WTC11 (cell line): ENCODE measurements around the gene PRPF6. TPM values are rescaled to one million over a fixed set of nuclear protein-coding genes. Genes with fewer than 3 reads are reported as not detected.
A peak's percentile ranks its signal among the peaks of the same experiment; 100 is the strongest.

Source experiments
- ATAC-seq: fragments of 200-7000 bp; cut with Tn5 transposase; 2 replicates; pipeline ENCODE4 v1.10.0; 2021; ENCODE audit warnings: mild to moderate bottlenecking, moderate library complexity
- CTCF ChIA-PET: fragments of 300-600 bp; sonication (Branson Sonifier 250); formaldehyde crosslinking; loops from one replicate; lab custom pipeline; 2021; ENCODE audit warnings: antibody characterized with exemption; lab: Charles Lee
- POLR2A ChIA-PET: fragments of 350-600 bp; sonication (Branson Sonifier 250); formaldehyde crosslinking; loops from one replicate; lab custom pipeline; 2021; ENCODE audit warnings: antibody characterized with exemption; lab: Charles Lee
- DNase-seq: peaks from one replicate; pipeline ENCODE4 v3.0.0; 2021; ENCODE audit warnings: low spot score
- H3K27ac Mint-ChIP-seq: 2 replicates; pipeline ENCODE4 v1.8.0; 2021; ENCODE audit warnings: mixed read lengths
- H3K27me3 Mint-ChIP-seq: 2 replicates; pipeline ENCODE4 v1.8.0; 2021; ENCODE audit warnings: low read depth, mild to moderate bottlenecking, moderate library complexity, mixed read lengths
- H3K36me3 Mint-ChIP-seq: 2 replicates; pipeline ENCODE4 v1.8.0; 2021; ENCODE audit warnings: mixed read lengths
- H3K4me1 Mint-ChIP-seq: 2 replicates; pipeline ENCODE4 v1.8.0; 2022; ENCODE audit warnings: mixed read lengths
- H3K4me3 Mint-ChIP-seq: 2 replicates; pipeline ENCODE4 v1.8.0; 2021; ENCODE audit warnings: mild to moderate bottlenecking, moderate library complexity, mixed read lengths
- H3K9me3 Mint-ChIP-seq: 2 replicates; pipeline ENCODE4 v1.8.0; 2021; ENCODE audit warnings: mixed read lengths
- EMX1 ChIP-seq: fragments of 250-450 bp; sonication (Bioruptor Pico); IDR thresholded peaks from 2 replicates; pipeline ENCODE4 v1.8.0; 2021; ENCODE audit warnings: mild to moderate bottlenecking
- ESRRA ChIP-seq: sonication (generic); formaldehyde crosslinking; IDR thresholded peaks from 2 replicates; pipeline ENCODE4 v1.8.1; 2022; ENCODE audit warnings: mild to moderate bottlenecking, missing genetic modification reagents, borderline replicate concordance
- FOXJ3 ChIP-seq: sonication (generic); formaldehyde crosslinking; IDR thresholded peaks from 2 replicates; pipeline ENCODE4 v1.9.0; 2021; ENCODE audit warnings: missing genetic modification reagents, mild to moderate bottlenecking, borderline replicate concordance
- FOXK1 ChIP-seq: sonication (generic); formaldehyde crosslinking; IDR thresholded peaks from 2 replicates; pipeline ENCODE4 v1.8.0; 2022; ENCODE audit warnings: mild to moderate bottlenecking, moderate library complexity, missing genetic modification reagents
- FOXP1 ChIP-seq: sonication (generic); formaldehyde crosslinking; IDR thresholded peaks from 2 replicates; pipeline ENCODE4 v1.8.0; 2022; ENCODE audit warnings: missing genetic modification reagents, mild to moderate bottlenecking, moderate library complexity, borderline replicate concordance
- FOXP4 ChIP-seq: sonication (generic); formaldehyde crosslinking; IDR thresholded peaks from 2 replicates; pipeline ENCODE4 v1.8.0; 2022; ENCODE audit warnings: mild to moderate bottlenecking, missing genetic modification reagents
- GRHL2 ChIP-seq: fragments of 250-450 bp; sonication (Bioruptor Pico); IDR thresholded peaks from 2 replicates; pipeline ENCODE4 v1.8.0; 2022; ENCODE audit warnings: mild to moderate bottlenecking, moderate library complexity; ENCODE audit not compliant: insufficient replicate concordance, severe bottlenecking
- JUN ChIP-seq: sonication (generic); formaldehyde crosslinking; IDR thresholded peaks from 2 replicates; pipeline ENCODE4 v1.8.0; 2023; ENCODE audit warnings: mild to moderate bottlenecking, missing genetic modification reagents
- MXD4 ChIP-seq: fragments of 250-450 bp; sonication (Bioruptor Pico); IDR thresholded peaks from 2 replicates; pipeline ENCODE4 v1.8.0; 2021; ENCODE audit warnings: mild to moderate bottlenecking, moderate library complexity, borderline replicate concordance
- NR3C1 ChIP-seq: sonication (generic); formaldehyde crosslinking; conservative IDR thresholded peaks from 2 replicates; pipeline ENCODE4 v1.8.1; 2023; ENCODE audit warnings: low read depth, mild to moderate bottlenecking, missing genetic modification reagents
- OVOL2 ChIP-seq: fragments of 250-450 bp; sonication (Bioruptor Pico); IDR thresholded peaks from 2 replicates; pipeline ENCODE4 v1.9.0; 2021; ENCODE audit warnings: mild to moderate bottlenecking, borderline replicate concordance
- SMAD4 ChIP-seq: sonication (generic); formaldehyde crosslinking; IDR thresholded peaks from 2 replicates; pipeline ENCODE4 v1.8.0; 2022; ENCODE audit warnings: mild to moderate bottlenecking, missing genetic modification reagents
- SOX15 ChIP-seq: fragments of 250-450 bp; sonication (Bioruptor Pico); IDR thresholded peaks from 2 replicates; pipeline ENCODE4 v1.9.0; 2021; ENCODE audit warnings: mild to moderate bottlenecking
- ZBTB21 ChIP-seq: sonication (generic); formaldehyde crosslinking; IDR thresholded peaks from 2 replicates; pipeline ENCODE4 v1.8.1; 2023; ENCODE audit warnings: mild to moderate bottlenecking, missing genetic modification reagents, borderline replicate concordance
- ZMAT4 ChIP-seq: fragments of 250-450 bp; sonication (Bioruptor Pico); IDR thresholded peaks from 2 replicates; pipeline ENCODE4 v1.9.0; 2021; ENCODE audit warnings: mild to moderate bottlenecking
- ZNF121 ChIP-seq: sonication (generic); formaldehyde crosslinking; IDR thresholded peaks from 2 replicates; pipeline ENCODE4 v1.8.0; 2023; ENCODE audit warnings: missing genetic modification reagents
- ZNF138 ChIP-seq: sonication (generic); formaldehyde crosslinking; conservative IDR thresholded peaks from 2 replicates; pipeline ENCODE4 v1.8.1; 2022; ENCODE audit warnings: mild to moderate bottlenecking, moderate library complexity, missing genetic modification reagents
- ZNF263 ChIP-seq: sonication (generic); formaldehyde crosslinking; IDR thresholded peaks from 2 replicates; pipeline ENCODE4 v1.8.1; 2022; ENCODE audit warnings: low read depth, mild to moderate bottlenecking, moderate library complexity, missing genetic modification reagents
- ZNF317 ChIP-seq: sonication (generic); formaldehyde crosslinking; IDR thresholded peaks from 2 replicates; pipeline ENCODE4 v1.8.1; 2023; ENCODE audit warnings: low read depth, mild to moderate bottlenecking, moderate library complexity, missing genetic modification reagents, borderline replicate concordance
- ZNF416 ChIP-seq: fragments of 250-450 bp; sonication (Bioruptor Pico); IDR thresholded peaks from 2 replicates; pipeline ENCODE4 v1.9.0; 2021; ENCODE audit warnings: mild to moderate bottlenecking, inconsistent platforms
- ZNF423 ChIP-seq: fragments of 250-450 bp; sonication (Bioruptor Pico); IDR thresholded peaks from 2 replicates; pipeline ENCODE4 v2.1.2; 2022; ENCODE audit warnings: mild to moderate bottlenecking, moderate library complexity
- total RNA-seq: library from RNA; stranded (reverse); gene quantifications from 3 replicates; pipeline ENCODE4 v1.2.3, GENCODE V29; 2021
- TF ChIP-seq, protein P1 (sequence below): sonication (generic); formaldehyde crosslinking; IDR thresholded peaks from 2 replicates; pipeline ENCODE4 v1.8.1; 2022; ENCODE audit warnings: low read depth, mild to moderate bottlenecking, moderate library complexity, missing genetic modification reagents, borderline replicate concordance
- TF ChIP-seq, protein P2 (sequence below): sonication (generic); formaldehyde crosslinking; IDR thresholded peaks from 2 replicates; pipeline ENCODE4 v1.8.1; 2023; ENCODE audit warnings: mild to moderate bottlenecking, missing genetic modification reagents
- TF ChIP-seq, protein P3 (sequence below): sonication (generic); formaldehyde crosslinking; conservative IDR thresholded peaks from 2 replicates; pipeline ENCODE4 v1.8.1; 2022; ENCODE audit warnings: mild to moderate bottlenecking, missing genetic modification reagents
- TF ChIP-seq, protein P4 (sequence below): sonication (generic); formaldehyde crosslinking; IDR thresholded peaks from 2 replicates; pipeline ENCODE4 v1.8.1; 2023; ENCODE audit warnings: mild to moderate bottlenecking, moderate library complexity, missing genetic modification reagents

The PRPF6 gene
- total RNA-seq, 1 experiment from 2014 or later = 79.4 TPM

DNA sequence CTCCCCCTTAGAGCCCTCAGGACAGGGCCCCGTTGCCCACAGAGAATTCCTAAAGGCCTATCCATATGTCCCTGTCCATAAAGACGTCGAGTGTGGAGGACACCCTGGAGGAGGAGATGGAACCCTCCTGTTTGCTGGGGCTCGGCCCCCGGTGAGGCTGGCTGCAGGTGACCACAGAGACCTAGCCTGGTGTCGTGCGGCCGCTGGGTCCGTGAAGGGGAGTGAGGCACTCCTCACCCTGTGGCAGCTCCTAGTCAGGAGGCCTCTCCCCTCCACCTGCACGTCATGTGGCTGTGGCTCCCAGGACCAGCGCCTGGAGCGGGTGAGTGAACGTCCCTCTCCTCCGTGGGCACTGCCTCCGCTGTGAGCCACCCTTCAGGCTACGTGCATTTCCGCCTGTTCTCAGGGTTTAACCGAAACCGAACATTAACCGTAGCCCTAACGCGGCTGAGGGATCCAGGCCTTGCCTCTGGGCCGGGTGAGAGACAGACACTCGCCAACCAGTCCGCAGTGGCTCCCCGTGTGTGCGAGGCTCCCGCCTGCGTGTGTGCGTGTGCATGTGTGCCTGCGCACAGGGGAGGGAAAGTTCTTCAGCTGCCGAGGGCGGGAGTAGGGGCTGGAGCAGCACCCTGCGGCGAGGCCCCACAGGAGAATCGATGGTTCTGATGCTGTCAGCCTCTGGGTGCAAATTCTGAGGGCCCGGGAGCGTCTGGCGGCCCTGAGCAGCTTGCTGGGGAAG is 76.1 kb downstream of the PRPF6 start:
- peaks cover 23% of the 10 kb centered on the region for H3K4me1 Mint-ChIP-seq
- DNase-seq = no peak
- peaks cover 5% of the 10 kb centered on the region for H3K27me3 Mint-ChIP-seq
- no peak overlapping the region for H3K27ac Mint-ChIP-seq
- CTCF ChIA-PET = interaction anchor here (0.6 to 2.9 kb wide), 33 partner anchors 7 to 561 kb away, joined by 3 to 40 read pairs (median 3); partner anchors contain the start of genes NPBWR2, OPRL1, PRPF6 and RGS19
- ATAC-seq = no peak; the same call in 1 of the 2 replicates
- TF ChIP-seq ZMAT4 (CRISPR knock-in tag) = no peak
- TF ChIP-seq ZNF317 (CRISPR knock-in tag) = no peak
- TF ChIP-seq FOXP1 (CRISPR knock-in tag) = peak; percentile 14; the same call in 1 of the 2 replicates
- no peak for TF ChIP-seq SOX15 (CRISPR knock-in tag)
- TF ChIP-seq GRHL2 (CRISPR knock-in tag) = no peak
- TF ChIP-seq NR3C1 (CRISPR knock-in tag) = 0 out of 2 replicates have a peak, but pooled peaks have one; percentile 34
- TF ChIP-seq FOXP4 (CRISPR knock-in tag) = peak; percentile 41
- no peak for TF ChIP-seq ZNF121
- no peak for TF ChIP-seq ZNF423 (CRISPR knock-in tag)
- TF ChIP-seq ZNF263 (CRISPR knock-in tag) = no peak
- no peak for TF ChIP-seq ESRRA (CRISPR knock-in tag)
- TF ChIP-seq OVOL2 (CRISPR knock-in tag) = no peak
- TF ChIP-seq ZNF138 (CRISPR knock-in tag) = 0 out of 2 replicates have a peak, but pooled peaks have one; percentile 41
- no peak for TF ChIP-seq FOXK1 (CRISPR knock-in tag)
- no peak for TF ChIP-seq MXD4 (CRISPR knock-in tag)
- TF ChIP-seq ZBTB21 (CRISPR knock-in tag) = peak; percentile 46; the same call in 1 of the 2 replicates
- TF ChIP-seq, protein P1, sequence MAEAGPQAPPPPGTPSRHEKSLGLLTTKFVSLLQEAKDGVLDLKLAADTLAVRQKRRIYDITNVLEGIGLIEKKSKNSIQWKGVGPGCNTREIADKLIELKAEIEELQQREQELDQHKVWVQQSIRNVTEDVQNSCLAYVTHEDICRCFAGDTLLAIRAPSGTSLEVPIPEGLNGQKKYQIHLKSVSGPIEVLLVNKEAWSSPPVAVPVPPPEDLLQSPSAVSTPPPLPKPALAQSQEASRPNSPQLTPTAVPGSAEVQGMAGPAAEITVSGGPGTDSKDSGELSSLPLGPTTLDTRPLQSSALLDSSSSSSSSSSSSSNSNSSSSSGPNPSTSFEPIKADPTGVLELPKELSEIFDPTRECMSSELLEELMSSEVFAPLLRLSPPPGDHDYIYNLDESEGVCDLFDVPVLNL (CRISPR knock-in tag) = no peak
- TF ChIP-seq, protein P2, sequence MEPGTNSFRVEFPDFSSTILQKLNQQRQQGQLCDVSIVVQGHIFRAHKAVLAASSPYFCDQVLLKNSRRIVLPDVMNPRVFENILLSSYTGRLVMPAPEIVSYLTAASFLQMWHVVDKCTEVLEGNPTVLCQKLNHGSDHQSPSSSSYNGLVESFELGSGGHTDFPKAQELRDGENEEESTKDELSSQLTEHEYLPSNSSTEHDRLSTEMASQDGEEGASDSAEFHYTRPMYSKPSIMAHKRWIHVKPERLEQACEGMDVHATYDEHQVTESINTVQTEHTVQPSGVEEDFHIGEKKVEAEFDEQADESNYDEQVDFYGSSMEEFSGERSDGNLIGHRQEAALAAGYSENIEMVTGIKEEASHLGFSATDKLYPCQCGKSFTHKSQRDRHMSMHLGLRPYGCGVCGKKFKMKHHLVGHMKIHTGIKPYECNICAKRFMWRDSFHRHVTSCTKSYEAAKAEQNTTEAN = no peak
- TF ChIP-seq, protein P3, sequence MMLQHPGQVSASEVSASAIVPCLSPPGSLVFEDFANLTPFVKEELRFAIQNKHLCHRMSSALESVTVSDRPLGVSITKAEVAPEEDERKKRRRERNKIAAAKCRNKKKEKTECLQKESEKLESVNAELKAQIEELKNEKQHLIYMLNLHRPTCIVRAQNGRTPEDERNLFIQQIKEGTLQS (CRISPR knock-in tag) = no peak
- TF ChIP-seq JUN = no peak
- TF ChIP-seq, protein P4, sequence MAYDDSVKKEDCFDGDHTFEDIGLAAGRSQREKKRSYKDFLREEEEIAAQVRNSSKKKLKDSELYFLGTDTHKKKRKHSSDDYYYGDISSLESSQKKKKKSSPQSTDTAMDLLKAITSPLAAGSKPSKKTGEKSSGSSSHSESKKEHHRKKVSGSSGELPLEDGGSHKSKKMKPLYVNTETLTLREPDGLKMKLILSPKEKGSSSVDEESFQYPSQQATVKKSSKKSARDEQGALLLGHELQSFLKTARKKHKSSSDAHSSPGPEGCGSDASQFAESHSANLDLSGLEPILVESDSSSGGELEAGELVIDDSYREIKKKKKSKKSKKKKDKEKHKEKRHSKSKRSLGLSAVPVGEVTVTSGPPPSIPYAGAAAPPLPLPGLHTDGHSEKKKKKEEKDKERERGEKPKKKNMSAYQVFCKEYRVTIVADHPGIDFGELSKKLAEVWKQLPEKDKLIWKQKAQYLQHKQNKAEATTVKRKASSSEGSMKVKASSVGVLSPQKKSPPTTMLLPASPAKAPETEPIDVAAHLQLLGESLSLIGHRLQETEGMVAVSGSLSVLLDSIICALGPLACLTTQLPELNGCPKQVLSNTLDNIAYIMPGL (CRISPR knock-in tag) = 0 out of 2 replicates have a peak, but pooled peaks have one; percentile 1
- TF ChIP-seq ZNF416 (CRISPR knock-in tag) = no peak
- no peak for TF ChIP-seq EMX1 (CRISPR knock-in tag)
- TF ChIP-seq SMAD4 (CRISPR knock-in tag) = no peak
- TF ChIP-seq FOXJ3 = no peak
- H3K9me3 Mint-ChIP-seq = no peaks in the 10 kb centered on the region
- no peaks in the 10 kb centered on the region for H3K36me3 Mint-ChIP-seq
- no peak overlapping the region for H3K4me3 Mint-ChIP-seq
- POLR2A ChIA-PET = interaction anchor here (0.6 to 1.1 kb wide), 2 partner anchors 57 to 77 kb away, joined by 3 to 4 read pairs; no protein-coding TSS in a partner anchor
